ENCODE measurements around the gene EVA1B. TPM values are rescaled to one million over a fixed set of nuclear protein-coding genes. Genes with fewer than 3 reads are reported as not detected.
A peak's percentile ranks its signal among the peaks of the same experiment; 100 is the strongest.

The EVA1B gene
- total RNA-seq, 1 experiment from 2014 or later: 5.5 TPM

DNA sequence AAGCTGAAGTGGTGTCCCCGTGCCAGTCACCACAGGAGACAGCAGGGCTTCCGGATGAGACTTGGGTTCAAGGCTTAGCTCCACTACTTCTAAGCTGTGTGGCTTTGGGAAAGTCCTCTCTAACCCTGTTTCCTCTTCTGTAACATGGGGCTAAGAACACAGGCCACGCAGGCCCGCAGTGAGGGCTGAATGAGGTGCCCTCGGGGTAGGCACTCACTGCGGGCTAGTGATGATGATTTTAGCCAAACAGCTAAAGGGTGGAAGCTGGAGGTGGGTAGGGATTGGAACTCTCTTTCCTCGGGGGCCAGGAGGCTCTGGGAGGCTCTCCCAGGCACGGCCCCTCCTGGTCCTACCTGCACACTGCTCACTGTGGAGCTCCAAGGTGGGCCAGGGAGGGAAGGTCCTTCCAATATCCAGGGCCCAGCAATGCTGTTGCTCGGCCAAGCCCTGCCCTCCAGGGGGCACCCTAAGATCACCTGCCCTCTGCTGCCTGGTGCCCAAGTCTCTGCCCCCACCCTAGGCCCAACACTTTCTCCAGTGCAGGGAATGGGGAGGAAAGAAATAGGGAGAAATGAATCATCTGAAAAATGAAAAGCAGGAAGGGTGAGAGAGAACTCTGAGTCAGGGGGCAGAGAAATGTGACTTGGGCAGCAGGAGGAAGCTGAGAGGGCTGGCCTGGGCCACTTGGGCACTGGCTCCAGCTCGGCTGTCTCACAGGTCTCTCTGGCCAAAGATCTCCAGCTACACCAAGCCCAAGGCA lies 19.2 kb upstream of the EVA1B start:
- no peak overlapping the region for H2AK5ac ChIP-seq (ENCODE audit: insufficient read length, low read length)
- H2BK15ac ChIP-seq (ENCODE audit: low read depth, low read length): no peak overlapping the region
- H3K4ac ChIP-seq (ENCODE audit: low read depth, low read length): no peak overlapping the region
- H3K36me3 Mint-ChIP-seq (ENCODE audit: insufficient read depth in 1 of 3, low read depth in 3 of 3): peaks cover 3 to 27% (median 21%) of the 10 kb centered on the region in 3 experiments; a peak in 6 of 7 replicates
- H4K8ac ChIP-seq (replicated peaks; ENCODE audit: insufficient read length, low read depth, low read length): no peak overlapping the region
- no peak overlapping the region for H2AFZ ChIP-seq (ENCODE audit: low read length)
- H4K20me1 ChIP-seq (ENCODE audit: control insufficient read depth, insufficient read depth, insufficient read length): no peaks in the 10 kb centered on the region
- peak; percentile 67 for DNase-seq
- no peaks in the 10 kb centered on the region for H3K4me1 ChIP-seq (ENCODE audit: insufficient read depth, low read length)
- H3K23ac ChIP-seq (ENCODE audit: insufficient read length, low read depth, low read length): no peak overlapping the region
- H2BK120ac ChIP-seq (ENCODE audit: low read depth, low read length, poor library complexity, severe bottlenecking): no peak overlapping the region
- H3T11ph ChIP-seq (ENCODE audit: low read length): no peak overlapping the region
- no peaks in the 10 kb centered on the region for H3K79me1 ChIP-seq (ENCODE audit: insufficient read depth, low read depth, low read length, poor library complexity, severe bottlenecking)
- no peaks in the 10 kb centered on the region for H3K23me2 ChIP-seq (ENCODE audit: insufficient read length, low read depth, low read length, poor library complexity, severe bottlenecking)
- H3K9me3 ChIP-seq (ENCODE audit: control insufficient read depth, low read depth, low read length): no peaks in the 10 kb centered on the region
- H3K4me2 ChIP-seq (ENCODE audit: insufficient read depth, insufficient read length, low read length): no peak overlapping the region
- H2BK12ac ChIP-seq (ENCODE audit: insufficient read length, low read depth, low read length): no peak overlapping the region
- H3K9me3 Mint-ChIP-seq: no peaks in the 10 kb centered on the region
- no peaks in the 10 kb centered on the region for H3K79me2 ChIP-seq (ENCODE audit: insufficient read depth, low read length)
- H2BK5ac ChIP-seq (ENCODE audit: insufficient read length, low read length): no peak overlapping the region
- H3K27me3 Mint-ChIP-seq (ENCODE audit: low read depth): no peaks in the 10 kb centered on the region; the same call in 1 of the 2 replicates
- H3K18ac ChIP-seq (ENCODE audit: insufficient read length, low read depth, low read length): no peak overlapping the region
- no peak overlapping the region for H3K9ac ChIP-seq (ENCODE audit: extremely low read depth, insufficient read length, low read length)
- H4K91ac ChIP-seq (ENCODE audit: insufficient read length, low read depth, low read length): no peak overlapping the region
- H3K27me3 ChIP-seq (ENCODE audit: insufficient read depth, low read length): no peaks in the 10 kb centered on the region
- H3K4me1 Mint-ChIP-seq: no peaks in the 10 kb centered on the region
- no peak overlapping the region for H2BK20ac ChIP-seq (ENCODE audit: low read depth, low read length, poor library complexity, severe bottlenecking)
- H3K4me3 Mint-ChIP-seq: no peak overlapping the region
- H4K5ac ChIP-seq (ENCODE audit: insufficient read length, low read depth, low read length): no peak overlapping the region
- no peak overlapping the region for H3K27ac ChIP-seq (ENCODE audit: insufficient read length, low read depth, low read length)
- no peak overlapping the region for H3K14ac ChIP-seq (ENCODE audit: insufficient read depth, low read length)
- H3K27ac Mint-ChIP-seq: no peak overlapping the region
- no peak overlapping the region for H3K56ac ChIP-seq (ENCODE audit: insufficient read length, low read depth, low read length)
- TF ChIP-seq, protein P1, sequence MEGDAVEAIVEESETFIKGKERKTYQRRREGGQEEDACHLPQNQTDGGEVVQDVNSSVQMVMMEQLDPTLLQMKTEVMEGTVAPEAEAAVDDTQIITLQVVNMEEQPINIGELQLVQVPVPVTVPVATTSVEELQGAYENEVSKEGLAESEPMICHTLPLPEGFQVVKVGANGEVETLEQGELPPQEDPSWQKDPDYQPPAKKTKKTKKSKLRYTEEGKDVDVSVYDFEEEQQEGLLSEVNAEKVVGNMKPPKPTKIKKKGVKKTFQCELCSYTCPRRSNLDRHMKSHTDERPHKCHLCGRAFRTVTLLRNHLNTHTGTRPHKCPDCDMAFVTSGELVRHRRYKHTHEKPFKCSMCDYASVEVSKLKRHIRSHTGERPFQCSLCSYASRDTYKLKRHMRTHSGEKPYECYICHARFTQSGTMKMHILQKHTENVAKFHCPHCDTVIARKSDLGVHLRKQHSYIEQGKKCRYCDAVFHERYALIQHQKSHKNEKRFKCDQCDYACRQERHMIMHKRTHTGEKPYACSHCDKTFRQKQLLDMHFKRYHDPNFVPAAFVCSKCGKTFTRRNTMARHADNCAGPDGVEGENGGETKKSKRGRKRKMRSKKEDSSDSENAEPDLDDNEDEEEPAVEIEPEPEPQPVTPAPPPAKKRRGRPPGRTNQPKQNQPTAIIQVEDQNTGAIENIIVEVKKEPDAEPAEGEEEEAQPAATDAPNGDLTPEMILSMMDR (conservative IDR thresholded peaks at IDR 0.05): peak; percentile 75
- WGBS (ENCODE audit: extremely low coverage, insufficient read length, low lambda C conversion rate): no CpG with 5 or more reads among the region's 10 CpGs

Measured in H9 (cell line).